Stimulated activated CD8-positive, alpha-beta memory T cell treated with anti-CD3 and anti-CD28 coated beads, Interleukin-7, amount 100 ng/mL, for 1 hour (primary cell): Measurements from ENCODE around the gene ALG3.

Experiments
- DNase-seq, 2 donors: peaks; one replicate each; pipeline ENCODE4 v3.0.0-alpha.2; 2020; ENCODE audit warnings: low read depth in 2 of 2

Gene ALG3

DNA sequence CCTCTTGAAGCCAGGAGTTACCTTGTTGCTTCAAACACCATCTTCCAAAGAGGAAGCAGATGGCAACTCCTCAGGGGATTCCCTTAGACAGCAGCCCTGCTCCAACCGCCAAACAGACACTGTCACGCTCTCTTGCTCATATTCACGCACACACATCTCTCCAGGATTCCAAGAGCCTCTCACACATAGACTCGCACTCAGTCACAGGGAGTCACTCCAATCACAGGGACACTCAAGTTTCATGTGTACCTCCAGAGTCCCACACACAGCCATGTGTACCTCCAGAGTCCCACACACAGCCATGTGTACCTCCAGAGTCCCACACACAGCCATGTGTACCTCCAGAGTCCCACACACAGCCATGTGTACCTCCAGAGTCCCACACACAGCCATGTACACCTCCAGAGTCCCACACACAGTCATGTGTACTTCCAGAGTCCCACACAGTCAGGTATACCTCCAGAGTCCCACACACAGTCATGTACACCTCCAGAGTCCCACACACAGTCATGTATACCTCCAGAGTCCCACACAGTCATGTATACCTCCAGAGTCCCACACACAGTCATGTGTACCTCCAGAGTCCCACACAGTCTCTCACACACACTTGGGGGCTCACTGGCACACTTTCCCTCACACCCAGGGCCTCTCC, 13.3 kb downstream of the ALG3 start:
- no peak for DNase-seq

DNA sequence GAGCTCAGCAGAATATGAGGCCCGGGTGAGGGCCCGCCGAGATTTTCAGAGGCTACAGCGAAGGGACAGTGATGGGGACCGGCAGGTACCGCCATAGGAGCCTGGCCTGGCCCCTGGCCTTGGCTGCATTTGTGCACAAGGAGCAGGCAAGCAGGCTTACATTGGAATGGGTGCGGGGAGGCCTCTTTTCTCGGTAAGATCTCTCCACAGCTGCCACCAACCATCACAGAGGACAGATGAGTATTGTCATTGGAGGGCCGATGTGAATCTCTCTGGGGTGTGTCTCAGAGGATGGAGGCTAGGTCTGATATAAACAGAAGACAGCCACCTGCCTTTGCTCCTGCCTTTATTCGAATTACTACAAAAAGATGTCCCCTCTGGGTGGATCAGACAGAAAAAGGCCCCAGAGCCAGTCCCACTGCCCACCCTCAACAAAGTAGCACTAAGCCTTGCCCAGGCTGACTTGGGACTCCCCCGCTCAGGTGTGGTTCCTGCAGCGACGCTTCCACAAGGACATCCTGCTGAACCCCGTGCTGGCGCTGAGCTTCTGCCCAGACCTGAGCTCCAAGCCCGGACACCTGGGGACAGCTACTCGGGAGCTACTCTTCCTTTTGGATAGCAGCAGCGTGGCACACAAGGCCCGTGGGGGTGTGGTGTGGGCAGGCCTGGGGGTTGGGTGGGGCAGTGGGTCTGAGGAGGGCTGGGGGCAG, 13.9 kb downstream of the ALG3 start:
- DNase-seq = no peak

DNA sequence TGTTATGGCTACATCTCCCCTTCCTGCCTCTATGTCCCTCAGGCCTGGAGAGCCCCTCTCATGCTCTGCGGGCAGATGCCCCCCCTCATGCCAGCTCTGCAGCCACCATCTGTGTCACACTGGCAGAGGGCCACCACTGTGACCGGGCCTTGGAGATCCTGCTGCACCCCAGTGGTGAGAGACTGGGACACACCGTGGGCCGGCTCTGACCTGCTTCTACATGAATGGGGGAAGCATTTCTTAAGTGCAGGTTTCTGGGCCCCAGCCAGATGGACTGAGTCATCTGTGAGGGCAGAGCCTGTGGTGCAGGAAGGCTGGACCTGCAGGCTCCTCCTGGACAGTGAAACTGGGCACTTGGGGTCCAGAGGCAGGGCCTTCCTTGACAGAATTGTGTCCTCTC, 14.5 kb downstream of the ALG3 start:
- no peak for DNase-seq

DNA sequence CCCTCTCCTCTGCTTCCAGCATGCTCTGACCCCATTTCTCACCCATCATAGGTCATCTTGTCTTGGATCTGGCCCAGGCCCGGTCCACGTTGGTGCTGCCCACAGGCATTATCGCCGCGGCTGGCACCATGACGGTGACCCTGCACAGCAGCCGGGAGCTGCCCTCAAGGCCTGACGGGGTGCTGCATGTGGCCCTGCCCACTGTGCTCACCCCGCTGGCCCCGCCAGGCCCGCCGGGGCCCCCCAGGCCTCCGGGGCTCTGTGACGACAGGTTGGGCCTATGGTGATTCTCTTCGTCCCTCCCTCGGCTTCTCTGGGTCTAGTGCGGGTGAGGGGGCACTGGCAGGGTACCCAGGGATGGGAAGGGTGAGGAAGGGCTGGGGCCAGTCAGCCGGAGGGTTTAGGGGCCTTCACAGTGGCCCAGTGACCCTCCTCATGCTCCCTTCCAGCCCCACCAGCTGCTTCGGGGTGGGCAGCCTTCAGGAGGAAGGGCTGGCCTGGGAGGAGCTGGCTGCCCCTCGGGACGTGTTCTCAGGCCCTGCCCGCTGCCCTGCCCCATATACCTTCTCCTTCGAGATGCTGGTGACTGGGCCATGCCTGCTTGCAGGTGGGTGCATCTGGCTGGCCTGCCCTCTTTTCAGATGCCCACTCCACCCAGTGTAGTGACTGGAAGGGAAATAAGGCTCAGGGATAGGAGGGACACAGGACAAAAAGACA, 15.5 kb downstream of the ALG3 start:
- DNase-seq = no peak

GRCh38 chr3:184231671-184232070, 17.1 kb downstream of the ALG3 start:
- DNase-seq = no peak

- DNase-seq = no peak
Measured at GRCh38 chr3:184230603-184231528, 17.9 kb downstream of the ALG3 start.

DNA sequence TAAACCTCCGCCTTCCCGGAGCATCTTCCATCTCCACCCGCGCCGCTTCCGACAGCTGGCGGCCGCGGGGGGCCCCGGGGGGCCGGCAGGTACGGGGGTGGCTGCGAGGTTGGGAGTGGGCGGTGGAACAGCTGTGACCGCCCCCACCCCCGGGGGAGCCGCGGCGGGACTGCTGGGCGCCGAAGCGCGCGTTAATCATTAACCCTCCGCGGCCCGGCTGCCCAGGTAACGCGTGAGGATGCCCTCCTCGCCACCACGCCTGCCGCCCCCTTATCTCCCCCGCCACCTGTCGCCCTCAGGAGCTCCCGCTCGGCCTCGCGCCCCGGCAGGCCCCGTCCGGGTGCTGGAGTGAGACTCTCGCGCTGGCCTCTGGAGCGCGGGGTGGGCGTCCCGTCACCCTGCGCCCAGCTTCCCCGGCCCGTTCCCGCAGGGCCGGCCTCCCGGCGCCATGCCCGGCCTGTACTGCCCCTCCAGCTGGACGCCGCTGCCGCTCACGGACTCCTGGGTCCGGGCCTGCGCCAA, 18.6 kb downstream of the ALG3 start:
- DNase-seq = no peak

- peak; percentile 40 to 56 for DNase-seq
Measured at GRCh38 chr3:184229394-184230080, 19.2 kb downstream of the ALG3 start, which contains the start of gene VWA5B2. Gene VWA5B2, plus strand, starts transcription at chr3:184229585. Its CDS starts 944 bp downstream, at chr3:184230529.

DNA sequence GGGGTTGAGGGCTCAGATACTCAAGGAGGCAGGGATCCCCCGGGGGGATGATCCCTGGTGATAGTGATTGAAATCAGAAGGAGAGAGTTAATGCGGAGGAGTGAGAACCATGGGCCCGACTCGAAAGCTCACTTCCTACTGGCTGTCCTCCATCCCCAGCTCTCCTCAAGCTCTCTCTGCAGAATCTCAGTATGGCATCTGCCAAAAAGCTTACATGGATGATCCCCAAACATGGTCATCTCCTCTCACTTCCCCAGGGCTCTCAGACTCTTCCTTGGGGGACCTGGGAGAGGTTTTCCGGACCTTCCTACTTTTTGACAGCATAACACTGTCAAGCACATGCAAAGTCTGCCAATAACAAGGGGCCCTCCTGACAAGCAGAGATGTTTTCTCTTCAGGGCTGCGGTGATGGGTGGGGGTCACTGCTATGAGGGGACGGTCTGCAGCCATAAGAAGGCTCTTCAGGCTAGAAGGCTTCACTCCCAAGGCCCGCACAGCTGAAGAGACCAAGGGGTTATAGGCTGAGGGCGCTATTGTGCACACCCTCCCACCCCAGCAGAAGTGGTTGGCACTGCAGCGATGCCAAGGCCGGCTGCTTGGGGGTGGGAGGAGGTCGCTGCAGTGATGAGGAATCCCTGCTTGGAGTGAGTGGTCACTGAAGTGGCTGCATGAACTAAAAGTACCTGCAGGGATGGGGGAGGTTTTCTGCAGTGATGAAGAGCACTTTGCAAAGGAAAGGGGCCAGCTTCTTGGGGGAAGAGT, 20.2 kb downstream of the ALG3 start:
- no peak for DNase-seq

- DNase-seq = peak in 1 of 2 donors; percentile 23
Measured at GRCh38 chr3:184227481-184227935, 21.3 kb downstream of the ALG3 start.

- no peak for DNase-seq
Measured at GRCh38 chr3:184223946-184224345, 24.8 kb downstream of the ALG3 start.

DNA sequence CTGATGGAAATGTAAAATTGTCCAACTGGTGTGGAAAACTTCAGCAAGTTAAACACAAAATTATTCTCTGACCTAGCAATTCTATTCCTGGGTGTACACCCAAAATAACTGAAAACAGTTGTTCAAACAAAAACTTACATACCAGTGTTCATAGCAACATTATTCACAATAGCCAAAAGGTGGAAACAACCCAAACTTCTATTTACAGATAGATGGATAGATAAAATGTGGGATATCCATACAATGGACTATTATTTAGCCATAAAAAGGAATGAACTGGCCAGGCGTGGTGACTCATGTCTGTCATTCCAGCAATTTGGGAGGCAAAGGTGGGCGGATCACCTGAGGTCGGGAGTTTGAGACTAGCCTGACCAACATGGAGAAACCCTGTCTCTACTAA, 26.2 kb downstream of the ALG3 start:
- DNase-seq = no peak

GRCh38 chr3:184218814-184219213, 29.9 kb downstream of the ALG3 start:
- DNase-seq = no peak

DNA sequence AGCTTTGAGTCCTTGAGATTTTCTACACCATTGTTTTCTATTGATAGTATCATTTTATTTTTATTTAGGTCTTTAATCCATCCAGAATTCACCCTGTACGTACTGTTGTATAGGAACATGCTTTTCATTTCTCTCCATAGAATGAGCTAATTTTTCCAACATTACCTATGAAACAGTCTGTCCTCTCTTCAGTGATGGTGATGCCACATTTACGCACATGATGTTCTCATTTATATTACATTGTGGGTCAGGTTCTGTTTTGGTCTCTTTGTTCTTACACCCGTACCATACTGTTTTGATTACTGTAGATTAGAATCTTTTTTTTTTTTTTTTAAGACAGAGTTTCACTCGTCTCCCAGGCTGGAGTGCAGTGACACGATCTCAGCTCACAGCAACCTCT, 37.0 kb downstream of the ALG3 start:
- no peak for DNase-seq

- no peak for DNase-seq
Measured at GRCh38 chr3:184211297-184211696, 37.5 kb downstream of the ALG3 start.

DNA sequence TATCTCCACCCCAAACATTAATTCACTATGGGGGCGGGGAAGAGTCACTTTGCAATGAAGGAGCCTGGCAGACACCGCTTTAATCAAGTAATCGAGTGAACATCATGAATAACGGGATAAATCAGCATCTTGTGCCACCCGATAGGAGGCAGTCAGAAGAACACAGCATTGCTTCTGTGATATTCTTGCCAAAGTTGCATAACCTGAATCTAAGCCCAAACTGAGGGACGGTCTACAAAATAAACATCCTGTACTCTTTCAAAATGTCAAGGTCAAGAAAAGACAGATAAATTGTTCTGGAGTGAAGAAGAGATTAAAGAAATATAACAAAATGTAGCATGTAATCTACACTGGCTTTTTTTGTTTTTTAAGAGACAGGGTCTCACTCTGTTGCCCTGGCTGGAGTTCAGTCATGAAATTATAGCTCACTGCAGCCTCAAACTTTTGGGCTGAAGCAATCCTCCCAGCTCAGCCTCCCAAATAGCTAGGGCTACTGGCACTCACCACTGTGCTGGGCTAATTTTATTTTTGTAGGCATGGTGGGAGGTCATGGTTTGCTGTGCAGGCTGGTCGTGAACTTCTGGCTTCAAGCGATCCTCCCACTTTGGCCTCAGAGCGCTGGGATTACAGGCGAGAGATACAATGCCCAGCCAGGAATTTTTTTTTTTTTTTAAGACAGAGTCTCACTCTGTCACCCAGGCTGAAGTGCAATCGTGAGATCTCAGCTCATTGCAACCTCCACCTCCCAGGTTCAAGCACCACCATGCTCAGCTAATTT, 39.4 kb downstream of the ALG3 start:
- no peak for DNase-seq

DNA sequence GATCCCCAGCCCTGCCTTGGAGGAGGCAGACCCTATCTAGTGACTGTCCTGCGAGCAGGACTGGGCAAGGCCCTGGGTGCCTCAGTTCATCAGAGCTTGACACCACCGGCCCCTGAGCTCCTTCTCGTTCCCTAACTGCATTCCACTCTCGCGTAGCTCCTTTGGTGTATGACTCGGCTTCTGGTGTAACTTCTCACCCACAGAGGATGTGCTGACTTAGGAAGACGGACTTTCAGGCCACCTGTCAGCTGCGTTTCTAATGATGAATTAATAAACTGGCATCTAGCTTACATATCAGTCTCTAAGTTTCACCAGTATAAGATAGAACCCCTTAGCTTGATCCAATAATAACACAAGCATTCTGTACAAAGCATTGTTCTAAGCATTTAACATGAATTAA, 45.2 kb downstream of the ALG3 start:
- no peak for DNase-seq

DNA sequence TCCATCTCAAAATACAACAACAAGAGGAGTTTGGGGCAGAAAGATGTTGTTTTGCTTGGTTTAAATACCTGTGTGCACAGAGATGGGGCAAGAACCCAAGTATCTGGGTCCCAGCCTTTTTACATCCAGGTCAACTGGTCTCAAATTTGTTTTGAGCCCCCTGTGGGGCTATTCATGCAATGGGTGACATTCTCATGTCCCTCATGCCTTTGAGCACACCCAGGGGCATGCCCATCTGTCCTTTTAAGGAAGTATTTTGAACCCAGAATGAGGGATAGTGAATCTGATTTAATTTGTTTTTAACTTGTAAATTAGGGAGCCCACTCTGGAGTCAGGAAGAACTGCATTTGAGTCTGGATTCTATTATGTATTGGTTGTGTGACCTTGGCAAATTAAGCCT, 47.9 kb downstream of the ALG3 start:
- no peak for DNase-seq

- DNase-seq = no peak
Measured at GRCh38 chr3:184198509-184198908, 50.3 kb downstream of the ALG3 start.
